ENCODE results near the gene ANXA4.
"Not testable (repeated sequence)": the region's sequence is repeated elsewhere in the genome, so short reads cannot be mapped to it uniquely, and the experiment has no call there.

ANXA4 gene

DNA sequence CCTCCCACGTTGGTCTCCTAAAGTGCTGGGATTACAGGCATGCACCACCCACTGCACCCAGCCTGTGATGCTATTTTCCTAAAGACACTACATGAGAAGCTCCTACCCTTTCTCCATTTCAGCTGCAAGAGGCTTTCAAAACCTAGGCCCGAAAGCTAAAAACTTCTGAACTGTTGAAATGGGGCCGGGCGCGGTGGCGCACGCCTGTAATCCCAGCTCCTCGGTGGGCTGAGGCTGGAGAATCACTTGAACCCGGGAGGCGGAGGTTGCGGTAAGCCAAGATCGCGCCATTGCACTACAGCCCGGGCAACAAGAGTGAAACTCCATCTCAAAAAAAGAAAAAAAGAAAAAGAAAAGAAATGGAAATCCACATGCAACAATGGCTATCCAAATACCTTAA, 18.1 kb upstream of the ANXA4 start:
- no peak for DNase-seq

DNA sequence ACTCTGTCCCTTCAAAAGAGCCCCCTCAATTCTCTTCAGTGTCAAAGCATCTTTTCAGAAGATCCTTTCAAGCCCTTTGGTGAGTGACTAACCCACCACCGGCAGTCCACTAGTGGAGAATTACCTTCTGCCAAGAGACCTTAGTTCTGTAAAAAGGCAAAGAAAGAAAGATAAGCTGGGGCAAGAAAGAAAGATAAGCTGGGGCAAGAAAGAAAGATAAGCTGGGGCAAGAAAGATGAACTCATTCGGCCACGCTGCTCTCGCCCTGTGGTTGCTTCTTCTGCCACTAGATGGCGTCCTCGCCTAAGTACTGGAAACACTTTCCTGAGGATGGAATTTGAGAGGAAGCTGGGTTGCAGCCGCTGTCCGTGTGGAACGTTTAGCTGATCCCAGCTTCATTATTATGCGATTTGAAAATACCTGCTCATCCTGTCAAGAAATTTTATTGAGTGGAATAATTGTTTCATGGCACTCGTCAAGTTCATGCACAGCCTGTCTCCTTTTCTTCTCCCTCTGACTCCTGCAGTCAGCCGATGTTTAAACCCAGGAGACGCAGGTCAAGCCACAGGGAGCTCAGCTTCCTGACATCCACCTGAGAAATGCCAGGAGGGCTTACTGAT, 17.3 kb upstream of the ANXA4 start:
- peak; percentile 71 for DNase-seq

DNA sequence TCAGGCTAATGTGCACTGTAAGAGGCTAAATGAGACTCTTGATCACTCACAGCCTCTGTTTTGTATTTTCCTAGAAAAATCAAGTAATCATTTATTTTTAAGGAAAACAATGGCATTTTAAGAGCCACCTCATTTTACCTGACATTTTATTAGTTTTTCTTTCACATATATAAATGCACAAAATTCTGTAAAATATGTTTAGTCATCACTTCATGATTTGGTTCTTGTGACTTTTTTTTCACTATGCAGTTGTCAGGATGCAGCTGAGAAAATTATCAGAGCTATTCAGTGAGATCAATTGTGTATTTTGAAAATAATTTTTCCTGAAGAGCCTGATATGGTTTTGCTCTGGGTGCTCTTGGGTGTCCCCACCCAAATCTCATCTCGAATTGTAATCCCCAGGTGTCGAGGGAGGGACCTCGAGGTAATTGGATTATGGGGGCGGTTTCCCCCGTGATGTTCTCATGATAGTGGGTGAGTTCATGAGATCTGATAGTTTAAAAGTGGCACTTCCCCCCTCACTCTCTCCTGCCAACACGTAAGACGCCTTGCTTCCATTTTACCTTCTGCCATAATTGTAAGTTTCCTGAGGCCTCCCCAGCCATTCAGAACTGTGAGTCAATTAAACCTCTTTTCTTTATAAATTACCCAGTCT, 16.1 kb upstream of the ANXA4 start:
- DNase-seq: no peak

DNA sequence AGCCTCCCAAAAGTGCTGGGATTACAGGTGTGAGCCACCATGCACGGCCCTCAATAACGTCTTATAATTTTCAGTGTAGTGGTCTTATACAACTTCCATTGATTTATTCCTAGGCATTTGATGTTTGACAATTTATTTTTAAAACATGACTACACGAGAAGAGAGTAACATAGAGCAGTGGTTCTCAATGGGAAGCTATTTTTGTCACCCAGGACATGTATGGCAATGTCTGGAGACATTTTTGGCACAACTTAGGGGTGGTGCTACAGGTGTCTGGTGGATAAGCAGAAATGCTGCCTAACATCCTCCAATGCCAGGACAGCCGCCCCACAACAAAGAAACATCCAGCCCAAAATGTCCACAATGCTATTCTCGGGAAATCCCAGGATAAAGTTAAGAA, 12.7 kb upstream of the ANXA4 start:
- DNase-seq: no peak

DNA sequence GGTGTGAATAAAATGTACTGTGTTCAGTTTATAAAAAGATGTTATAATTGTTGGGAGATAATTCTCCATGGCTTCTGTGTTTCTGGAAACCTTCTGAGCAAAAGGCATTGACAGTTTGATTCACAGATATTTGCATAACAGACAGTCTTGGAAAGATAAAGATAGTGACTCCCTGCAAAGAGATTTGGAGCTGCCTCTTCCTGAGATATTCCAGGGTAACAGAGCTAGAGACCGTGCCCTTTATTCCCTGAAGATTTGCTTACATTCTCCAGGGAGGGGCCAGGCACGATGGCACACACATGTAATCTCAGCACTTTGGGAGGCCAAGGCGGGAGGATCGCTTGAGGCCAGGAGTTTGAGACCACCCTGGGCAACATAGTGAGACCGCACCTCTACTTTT, 12.2 kb upstream of the ANXA4 start:
- no peak for DNase-seq

DNA sequence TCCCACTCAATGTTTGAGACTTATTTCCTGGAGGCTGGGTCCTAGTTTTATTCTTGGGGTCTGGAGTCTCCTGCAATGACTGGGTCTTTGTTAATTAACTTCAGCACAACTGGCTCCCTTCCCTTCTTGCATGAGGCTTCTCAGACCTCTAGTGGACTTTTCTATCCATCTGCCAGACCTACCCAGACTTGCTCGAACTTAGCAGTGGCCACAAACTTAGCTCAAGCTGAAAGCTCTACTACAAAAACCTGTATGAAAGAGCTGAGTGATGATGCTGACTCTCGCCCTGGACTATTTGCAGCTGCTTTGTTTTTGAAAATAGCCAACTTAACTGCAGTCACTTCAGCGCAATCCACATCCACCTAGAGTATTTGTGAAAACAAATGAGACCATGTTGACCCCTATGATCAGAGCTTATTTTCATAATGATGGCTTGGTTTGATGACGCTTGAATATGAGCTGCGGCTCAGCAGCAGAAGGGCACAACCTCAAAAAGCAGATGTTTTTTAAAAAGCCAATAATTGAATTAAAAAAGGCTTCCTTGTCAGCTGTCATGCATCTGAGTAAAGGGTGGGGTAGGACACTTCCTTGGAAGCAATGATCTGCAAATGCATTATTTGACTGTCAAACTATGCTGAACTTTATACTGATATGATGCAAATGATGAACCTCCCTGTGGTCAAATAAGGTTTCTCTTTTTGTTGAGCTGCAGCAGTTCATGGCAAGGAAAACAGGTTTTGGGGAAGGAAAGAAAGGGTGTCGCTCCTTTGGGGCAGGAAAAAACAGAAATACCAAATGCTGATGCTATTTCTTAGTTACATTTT, 10.6 kb upstream of the ANXA4 start:
- no peak for DNase-seq

DNA sequence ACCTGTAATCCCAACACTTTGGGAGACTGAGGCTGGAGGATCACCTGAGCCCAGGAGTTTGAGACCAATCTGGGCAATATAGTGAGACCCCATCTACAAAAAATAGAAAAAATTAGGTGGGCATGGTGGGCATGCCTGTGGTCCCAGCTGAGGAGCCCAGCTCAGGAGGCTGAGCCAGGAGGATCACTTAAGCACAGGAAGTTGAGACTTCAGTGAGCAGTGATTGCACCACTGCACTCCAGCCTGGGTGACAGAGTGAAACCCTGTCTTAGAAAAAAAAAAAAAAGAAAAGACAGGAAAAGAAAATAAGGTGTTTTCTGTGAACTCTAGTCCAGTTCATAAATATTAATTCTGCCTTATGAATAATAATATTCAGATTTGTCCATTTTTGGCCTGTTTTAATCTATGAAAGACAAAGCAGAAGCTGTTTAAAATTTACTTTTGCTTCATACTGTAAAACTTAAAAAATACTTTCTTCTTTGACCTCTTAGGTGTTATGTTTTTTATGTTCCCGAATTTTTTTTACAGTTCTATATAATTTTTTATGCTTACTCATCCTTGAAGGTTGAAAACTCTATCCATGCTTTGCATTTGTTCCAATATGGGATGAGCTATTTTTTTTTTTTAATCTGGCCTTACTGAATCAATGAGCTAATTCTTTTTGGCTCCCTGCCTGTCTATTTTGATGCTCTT, 8.4 kb upstream of the ANXA4 start:
- DNase-seq: no peak

DNA sequence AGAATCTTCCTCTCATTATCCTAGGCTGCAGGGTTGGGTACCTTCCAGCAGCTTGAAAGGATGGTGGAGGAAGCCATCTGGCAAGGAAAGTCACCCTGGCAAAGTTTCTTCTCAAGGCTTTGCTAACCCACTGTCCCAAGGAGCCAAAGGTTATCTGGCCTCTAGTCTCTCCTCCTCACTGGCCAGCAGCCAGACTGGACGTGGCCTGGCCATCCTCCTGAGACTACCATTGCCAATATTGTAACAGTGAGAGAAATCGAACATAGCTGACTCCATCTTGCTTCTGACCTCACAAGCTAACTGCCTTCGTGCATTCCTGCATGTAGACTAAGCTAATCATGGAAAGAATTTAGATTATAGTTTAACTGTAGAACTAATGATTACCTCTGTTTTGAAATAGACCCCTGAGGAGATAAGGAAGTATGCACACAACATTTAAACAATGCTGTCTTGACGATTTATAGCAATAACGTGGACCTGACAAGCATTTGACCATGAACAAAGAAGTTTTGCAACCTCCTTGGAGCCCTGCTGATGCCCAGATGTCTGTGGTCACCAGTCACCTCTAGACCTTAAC, 7.8 kb upstream of the ANXA4 start:
- no peak for DNase-seq

DNA sequence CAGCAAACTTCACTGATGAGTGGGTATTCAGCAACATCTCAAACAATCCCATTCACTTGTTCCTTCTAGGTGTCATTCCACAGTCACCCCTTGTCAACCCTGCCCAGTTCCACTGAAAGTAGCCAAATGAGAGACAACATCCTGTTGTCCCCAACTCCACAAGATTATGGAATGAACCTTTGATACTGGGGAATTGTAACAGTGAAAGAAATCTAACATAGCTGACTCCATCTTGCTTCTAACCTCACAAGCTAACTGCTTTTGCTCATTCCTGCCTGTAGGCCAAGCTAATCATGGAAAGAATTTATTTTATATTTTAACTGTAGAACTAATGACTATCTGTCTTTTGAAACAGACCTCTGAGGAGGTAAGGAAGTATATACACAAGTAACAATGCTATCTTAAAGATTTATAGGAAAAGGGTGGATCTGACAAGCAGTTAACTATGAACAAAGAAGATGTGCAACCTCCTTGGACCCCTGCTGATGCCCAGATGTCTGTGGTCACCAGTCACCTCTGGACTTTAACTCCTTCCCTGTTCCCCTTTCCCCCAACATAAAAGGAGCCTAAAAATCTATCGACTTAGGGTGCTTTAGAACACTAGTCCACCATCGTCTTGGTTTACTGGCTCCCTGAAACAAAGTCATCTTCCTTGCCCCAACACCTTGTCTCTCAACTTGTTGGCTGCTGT, 6.9 kb upstream of the ANXA4 start:
- DNase-seq: no peak

DNA sequence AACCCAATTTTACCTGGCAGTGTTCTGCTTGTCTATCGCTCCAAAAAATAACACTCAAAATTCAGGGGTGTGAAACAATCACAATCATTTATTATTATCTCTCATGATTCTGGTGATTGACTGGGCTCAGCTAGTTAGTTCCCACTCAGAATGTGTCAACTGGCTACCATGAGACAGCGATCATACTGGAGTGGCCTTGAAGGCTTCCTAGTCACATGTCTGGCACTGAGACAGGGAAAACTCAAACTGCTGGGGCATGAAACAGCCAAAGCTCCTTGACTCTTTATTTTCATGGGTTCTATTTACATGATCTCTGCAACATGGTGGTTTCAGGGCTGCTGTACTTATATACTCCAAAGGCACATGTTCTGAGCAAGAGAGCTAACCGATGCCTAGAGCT, 6.2 kb upstream of the ANXA4 start:
- no peak for DNase-seq

DNA sequence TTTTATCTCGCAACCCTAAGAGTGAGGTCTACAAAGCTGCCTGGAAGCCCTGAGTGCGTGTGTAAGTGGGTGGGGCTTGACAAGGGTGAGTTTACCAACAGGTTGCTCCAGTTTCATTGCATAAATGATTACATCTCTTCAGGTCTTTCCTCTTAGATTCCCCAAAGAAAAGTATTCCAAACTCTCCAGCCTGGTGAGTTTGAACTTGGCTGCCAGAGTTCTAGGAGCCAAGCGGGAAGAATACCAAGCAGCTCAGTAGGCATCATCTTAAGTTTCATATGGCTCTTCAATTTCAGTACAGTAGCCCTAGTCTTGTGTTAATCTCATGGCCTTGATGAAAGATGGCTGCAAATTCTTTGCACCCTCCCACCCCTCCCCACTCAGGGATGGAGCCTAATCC, 3.8 kb upstream of the ANXA4 start:
- not testable (repeated sequence) for DNase-seq

DNA sequence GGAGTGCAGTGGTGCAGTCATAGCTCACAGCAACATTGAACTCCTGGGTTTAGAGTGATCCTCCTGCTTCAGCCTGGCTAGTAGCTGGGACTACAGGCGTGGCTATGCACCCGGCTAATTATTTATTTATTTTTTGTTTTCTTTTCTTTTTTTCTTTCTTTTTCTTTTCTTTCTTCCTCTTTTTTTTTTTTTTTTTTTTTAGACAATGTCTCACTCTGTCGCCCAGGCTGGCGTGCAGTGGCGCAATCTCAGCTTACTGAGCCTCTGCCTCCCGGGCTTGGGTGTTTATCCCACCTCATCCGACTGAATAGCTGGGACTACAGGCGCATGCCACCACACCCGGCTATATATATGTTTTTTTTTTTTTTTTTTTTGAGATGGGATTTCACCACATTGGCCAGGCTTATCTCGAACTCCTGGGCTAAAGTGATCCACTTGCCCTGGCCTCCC, 1.4 kb upstream of the ANXA4 start:
- DNase-seq: no peak

DNA sequence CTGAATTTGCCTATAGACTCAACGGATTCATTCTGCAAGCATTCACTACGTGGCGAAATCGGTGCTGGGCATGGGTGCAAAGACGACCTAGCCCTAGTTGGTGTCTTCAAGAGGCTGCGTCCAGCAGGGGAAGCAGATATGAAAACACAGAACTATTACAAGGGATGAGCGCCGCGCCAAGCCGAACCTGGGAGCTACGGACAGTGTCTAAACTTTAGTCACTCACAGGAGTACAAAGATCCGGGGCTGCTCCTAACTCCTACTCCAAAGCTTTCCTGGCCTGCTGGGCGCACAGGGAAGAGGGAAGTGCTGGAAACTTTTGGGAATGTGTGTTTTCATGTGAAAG, 732 bp upstream of the ANXA4 start:
- no peak for DNase-seq

DNA sequence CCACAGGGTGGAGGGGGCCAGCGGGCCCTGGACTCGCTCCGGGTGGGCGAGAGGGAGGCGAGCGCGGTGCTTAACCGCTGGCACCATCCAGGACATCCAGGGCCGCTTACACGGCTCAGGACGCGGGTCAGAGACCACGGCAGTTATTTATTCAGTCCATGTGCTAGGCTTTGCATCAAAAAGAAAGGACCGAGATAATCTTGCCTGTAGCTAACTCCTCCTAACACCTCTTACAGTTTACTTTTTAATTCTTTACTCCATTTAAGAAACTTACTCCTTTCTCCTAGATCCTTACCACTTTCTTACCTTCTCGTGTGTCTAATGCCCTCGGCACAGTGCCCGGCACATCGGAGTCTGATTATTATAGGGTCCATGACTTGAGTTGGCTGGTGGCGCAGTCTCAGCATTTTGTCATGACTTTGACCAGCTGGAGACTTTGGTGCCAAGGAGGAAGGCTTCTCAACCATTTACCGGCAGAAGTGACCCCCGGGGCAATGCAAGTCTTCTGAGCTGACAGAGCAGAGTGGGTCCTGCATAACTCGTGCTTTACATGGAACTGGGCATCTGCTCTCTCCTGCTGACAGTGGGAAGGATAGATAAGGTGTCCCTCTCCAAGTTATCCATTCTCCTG, 503 bp downstream of the ANXA4 start:
- no peak for DNase-seq

DNA sequence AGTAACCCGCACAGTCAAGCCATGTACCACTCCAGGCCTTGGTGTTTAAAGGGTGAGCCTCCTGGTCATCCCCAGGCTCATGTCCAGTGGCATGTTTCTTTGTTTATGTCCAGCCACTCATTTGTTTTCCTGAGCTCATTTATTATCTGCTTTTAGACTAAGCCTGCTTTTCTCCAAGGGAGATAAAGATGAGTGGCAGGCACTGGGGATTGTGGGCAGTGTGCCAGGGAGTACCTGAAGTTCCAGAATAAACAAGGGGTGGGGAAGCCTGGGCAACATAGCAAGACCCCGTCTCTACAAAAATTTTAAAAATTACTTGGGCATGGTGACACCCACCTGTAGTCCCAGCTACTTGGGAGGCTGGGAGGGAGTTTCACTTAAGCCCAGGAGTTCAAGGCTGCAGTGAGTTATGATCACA, 1.9 kb downstream of the ANXA4 start:
- DNase-seq: no peak

DNA sequence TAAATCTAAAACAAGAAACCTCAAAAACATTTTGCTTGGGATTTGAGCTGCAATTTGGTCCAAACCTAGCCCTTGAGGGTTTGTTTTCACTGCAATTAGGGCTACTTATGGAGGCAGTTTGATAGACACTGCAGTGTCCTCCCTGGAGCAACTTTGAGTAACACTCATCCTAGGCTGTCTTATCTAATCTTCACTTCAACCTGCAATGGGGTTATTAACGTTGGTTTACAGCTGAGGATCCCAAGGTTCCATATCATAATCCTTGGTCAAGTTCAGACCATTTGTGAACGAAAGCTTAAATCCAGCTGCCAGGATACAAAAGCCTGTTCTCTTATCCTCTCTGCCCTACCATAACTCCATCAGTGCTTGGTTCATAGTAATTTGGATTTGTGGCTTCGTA, 2.5 kb downstream of the ANXA4 start:
- no peak for DNase-seq

DNA sequence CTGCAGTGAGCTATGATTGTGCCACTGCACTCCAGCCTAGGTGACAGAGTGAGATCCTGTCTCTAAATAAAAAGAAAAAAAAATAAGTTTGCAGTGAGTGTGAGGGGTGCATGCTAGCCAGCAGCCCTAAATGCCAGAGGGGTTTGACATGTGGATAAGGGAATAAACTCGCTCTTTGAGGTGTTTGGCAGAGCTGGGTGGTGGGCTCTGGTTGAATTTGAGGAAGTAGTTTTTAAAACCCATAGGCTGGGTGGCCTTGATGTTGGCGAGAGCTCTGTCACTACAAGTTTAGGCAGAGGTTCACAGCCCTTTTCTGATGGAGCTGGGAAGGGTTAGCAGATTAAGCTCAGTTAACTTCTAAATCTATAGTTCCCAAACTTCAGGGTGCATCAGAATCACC, 3.1 kb downstream of the ANXA4 start:
- DNase-seq: no peak

DNA sequence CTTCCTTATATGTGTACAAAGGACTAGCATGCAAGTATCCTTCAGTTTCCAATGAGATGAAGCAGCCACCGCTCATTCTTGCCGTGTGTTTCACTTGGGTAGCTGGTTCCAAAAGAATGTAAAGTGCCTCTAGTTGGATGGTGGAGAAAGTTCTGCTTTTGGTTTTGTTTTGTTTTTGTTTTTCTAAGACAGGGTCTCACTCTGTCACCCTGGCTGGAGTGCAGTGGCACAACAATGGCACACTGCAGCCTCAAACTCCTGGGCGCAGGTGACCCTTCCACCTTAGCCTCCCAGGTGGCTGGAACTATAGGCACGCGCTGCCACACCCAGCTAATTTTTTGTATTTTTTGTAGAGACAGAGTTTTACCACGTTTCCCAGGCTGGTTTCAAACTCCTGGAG, 8.3 kb downstream of the ANXA4 start:
- DNase-seq: no peak

DNA sequence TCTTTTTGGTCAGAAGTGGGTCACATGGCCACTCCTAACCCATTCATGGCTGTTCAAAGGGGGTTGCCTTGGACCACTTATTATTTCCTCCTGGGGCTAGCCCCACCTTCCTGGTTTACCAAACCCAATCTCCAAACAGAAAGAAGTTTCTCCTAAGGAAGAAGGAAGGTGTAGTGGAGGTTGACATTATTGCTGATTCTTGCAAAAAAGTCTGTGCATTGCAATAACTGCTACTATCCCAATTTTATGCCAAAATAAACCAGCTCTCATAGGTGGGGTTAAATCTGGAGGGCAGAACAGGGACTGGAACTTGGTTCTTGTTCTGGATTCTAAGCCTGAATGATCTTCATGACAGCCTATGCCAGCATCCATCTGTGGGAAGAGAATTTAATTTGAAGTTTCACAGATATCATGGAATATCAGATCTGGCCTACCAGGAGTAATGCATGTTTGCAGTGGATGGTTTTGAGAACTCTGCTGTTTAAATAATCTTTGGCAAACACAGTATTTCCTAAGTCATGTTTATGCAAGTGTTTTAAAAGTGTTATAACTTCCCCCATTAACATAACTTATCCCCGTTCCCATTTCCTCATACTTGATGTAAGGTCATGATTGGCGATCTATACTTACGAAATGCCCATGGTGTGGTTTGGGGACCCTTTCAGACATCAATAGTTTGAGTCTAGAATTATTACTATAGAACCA, 11.9 kb downstream of the ANXA4 start:
- DNase-seq: no peak

DNA sequence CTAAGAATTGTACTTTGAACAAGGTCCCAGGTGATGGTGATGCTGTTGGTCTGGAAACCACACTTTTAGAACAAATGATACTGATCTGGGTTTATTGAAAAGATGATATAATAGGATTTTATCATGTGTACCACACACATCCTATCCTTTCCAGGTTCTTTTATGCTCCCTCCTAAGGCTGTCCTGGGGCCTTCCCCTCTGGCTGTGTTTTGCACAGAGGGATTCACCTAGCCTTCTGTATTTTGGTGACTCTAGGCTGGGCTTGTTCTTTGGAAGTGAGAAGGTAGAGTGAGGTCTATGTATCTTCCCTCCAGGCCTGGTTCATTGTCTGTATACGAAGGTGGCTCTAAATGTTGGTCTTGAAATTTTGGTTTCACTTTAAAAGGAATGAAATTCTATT, 12.7 kb downstream of the ANXA4 start:
- DNase-seq: no peak

DNA sequence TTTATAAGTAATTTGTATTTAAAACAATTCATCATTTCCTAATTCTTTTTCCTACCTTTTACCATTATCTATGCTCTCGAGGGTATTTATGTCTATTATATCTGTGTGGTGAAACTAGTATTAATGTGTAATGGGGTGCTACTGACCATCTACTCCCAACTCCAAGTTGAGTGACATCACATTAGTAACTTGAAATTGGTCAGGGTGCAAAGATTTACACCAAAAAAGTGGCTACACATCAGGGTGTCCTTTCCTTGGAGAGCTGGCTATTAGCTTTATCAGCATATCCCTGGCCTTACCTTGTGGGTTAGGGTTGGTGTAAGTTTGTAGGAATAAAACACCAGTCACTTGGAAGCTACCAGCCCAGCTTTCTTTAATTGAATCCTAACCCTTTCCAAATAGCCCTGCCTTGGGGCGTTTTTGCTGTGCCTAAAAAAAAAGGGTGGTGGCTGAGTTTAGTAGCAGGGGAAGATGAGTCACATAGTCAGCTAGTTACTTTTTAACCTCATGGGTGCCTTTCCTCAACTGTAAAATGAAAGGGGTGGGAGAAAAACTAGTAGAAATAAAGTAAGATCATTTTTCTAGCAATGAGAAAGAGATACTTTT, 14.0 kb downstream of the ANXA4 start:
- DNase-seq: no peak
